ENCODE data around the gene PCDHB15. TPM values are rescaled to one million over a fixed set of nuclear protein-coding genes. Genes with fewer than 3 reads are reported as not detected.
"Not testable (repeated sequence)": the region's sequence is repeated elsewhere in the genome, so short reads cannot be mapped to it uniquely, and the experiment has no call there.

The PCDHB15 gene
- 0.44 and 1.4 TPM in 2 replicates for total RNA-seq

- DNase-seq (ENCODE audit: low read depth in 2 of 2) = peak; percentile 1 to 6
Observed at GRCh38 chr5:141245250-141245717, at the start of gene PCDHB15. PCDHB15 (plus strand) TSS chr5:141245395; CDS start chr5:141245579, 184 bp downstream.

- DNase-seq (ENCODE audit: low read depth in 2 of 2) = no peak
Observed at GRCh38 chr5:141196363-141196762, 48.8 kb upstream of the PCDHB15 start.

- peak in 1 of 2 donors; percentile 6 for DNase-seq (ENCODE audit: low read depth in 2 of 2)
Observed at GRCh38 chr5:141199359-141200235, 45.6 kb upstream of the PCDHB15 start, which contains the start of gene PCDHB11. PCDHB11 (plus strand) TSS chr5:141199627; CDS start chr5:141199775, 148 bp downstream.

GRCh38 chr5:141201126-141201525 is 44.1 kb upstream of the PCDHB15 start:
- not testable (repeated sequence) for DNase-seq (ENCODE audit: low read depth in 2 of 2)

- not testable (repeated sequence) for DNase-seq (ENCODE audit: low read depth in 2 of 2)
Observed at GRCh38 chr5:141201646-141202045, 43.5 kb upstream of the PCDHB15 start.

GRCh38 chr5:141208478-141208877 is 36.7 kb upstream of the PCDHB15 start, which contains the start of gene PCDHB12:
PCDHB12 (plus strand) TSS chr5:141208719; CDS start chr5:141208908, 189 bp downstream.
- peak; percentile 13 to 27 for DNase-seq (ENCODE audit: low read depth in 2 of 2)

- not testable (repeated sequence) for DNase-seq (ENCODE audit: low read depth in 2 of 2)
Observed at GRCh38 chr5:141210281-141210680, 34.9 kb upstream of the PCDHB15 start.

- not testable (repeated sequence) for DNase-seq (ENCODE audit: low read depth in 2 of 2)
Observed at GRCh38 chr5:141210849-141211248, 34.3 kb upstream of the PCDHB15 start.

GRCh38 chr5:141213656-141214339 is 31.4 kb upstream of the PCDHB15 start, which contains the start of gene PCDHB13:
PCDHB13 (plus strand) TSS chr5:141213919; CDS start chr5:141214124, 205 bp downstream.
- DNase-seq (ENCODE audit: low read depth in 2 of 2) = peak; percentile 68 to 72

GRCh38 chr5:141214583-141214982 is 30.6 kb upstream of the PCDHB15 start:
- DNase-seq (ENCODE audit: low read depth in 2 of 2) = not testable (repeated sequence)

GRCh38 chr5:141215504-141215903 is 29.7 kb upstream of the PCDHB15 start:
- DNase-seq (ENCODE audit: low read depth in 2 of 2) = not testable (repeated sequence)

GRCh38 chr5:141216035-141216434 is 29.2 kb upstream of the PCDHB15 start:
- not testable (repeated sequence) for DNase-seq (ENCODE audit: low read depth in 2 of 2)

GRCh38 chr5:141223112-141223783 is 21.9 kb upstream of the PCDHB15 start, which contains the start of gene PCDHB14:
PCDHB14 (plus strand) TSS chr5:141223343; CDS start chr5:141223506, 163 bp downstream.
- peak; percentile 34 to 63 for DNase-seq (ENCODE audit: low read depth in 2 of 2)

- DNase-seq (ENCODE audit: low read depth in 2 of 2) = not testable (repeated sequence)
Observed at GRCh38 chr5:141224844-141225243, 20.4 kb upstream of the PCDHB15 start.

GRCh38 chr5:141225421-141225820 is 19.8 kb upstream of the PCDHB15 start:
- DNase-seq (ENCODE audit: low read depth in 2 of 2) = not testable (repeated sequence)

GRCh38 chr5:141234109-141234667 is 11.0 kb upstream of the PCDHB15 start:
- DNase-seq (ENCODE audit: low read depth in 2 of 2) = peak; percentile 5 to 16

- DNase-seq (ENCODE audit: low read depth in 2 of 2) = not testable (repeated sequence)
Observed at GRCh38 chr5:141235922-141236321, 9.3 kb upstream of the PCDHB15 start.

- no peak for DNase-seq (ENCODE audit: low read depth in 2 of 2)
Observed at GRCh38 chr5:141236516-141237313, 8.5 kb upstream of the PCDHB15 start.

- no peak for DNase-seq (ENCODE audit: low read depth in 2 of 2)
Observed at GRCh38 chr5:141241496-141241895, 3.7 kb upstream of the PCDHB15 start.

- not testable (repeated sequence) for DNase-seq (ENCODE audit: low read depth in 2 of 2)
Observed at GRCh38 chr5:141246971-141247370, 1.8 kb downstream of the PCDHB15 start.

Measured in lung microvascular endothelial cell (primary cell).